ENCODE results near the gene MAT1A.
"Not testable (repeated sequence)": the region's sequence is repeated elsewhere in the genome, so short reads cannot be mapped to it uniquely, and the experiment has no call there.

MAT1A gene

GRCh38 chr10:80253266-80253962 is 36.0 kb downstream of the MAT1A start:
- H3K36me3 ChIP-seq (ENCODE audit: control insufficient read depth in 2 of 2, insufficient read depth in 2 of 2, low read length in 2 of 2): no peaks in the 10 kb centered on the region
- no peak overlapping the region for H3K4me3 ChIP-seq (ENCODE audit: low read length in 2 of 2)
- H3K9me3 ChIP-seq (ENCODE audit: control insufficient read depth in 2 of 2, low read length in 2 of 2): no peaks in the 10 kb centered on the region
- no peak overlapping the region for H3K27ac ChIP-seq (ENCODE audit: low read depth in 2 of 2, low read length in 2 of 2)
- H3K27me3 ChIP-seq (ENCODE audit: control insufficient read depth in 2 of 2, insufficient read depth in 2 of 2, low read length in 2 of 2): no peaks in the 10 kb centered on the region
- no peaks in the 10 kb centered on the region for H3K4me1 ChIP-seq (ENCODE audit: control insufficient read depth in 2 of 2, insufficient read depth in 2 of 2, low read length in 2 of 2)
- no peak overlapping the region for H3K9ac ChIP-seq (ENCODE audit: low read depth in 1 of 2, low read length in 2 of 2)

GRCh38 chr10:80252296-80252887 is 37.1 kb downstream of the MAT1A start:
- no peaks in the 10 kb centered on the region for H3K9me3 ChIP-seq (ENCODE audit: control insufficient read depth in 2 of 2, low read length in 2 of 2)
- no peak overlapping the region for H3K4me3 ChIP-seq (ENCODE audit: low read length in 2 of 2)
- H3K27me3 ChIP-seq (ENCODE audit: control insufficient read depth in 2 of 2, insufficient read depth in 2 of 2, low read length in 2 of 2): no peaks in the 10 kb centered on the region
- H3K4me1 ChIP-seq (ENCODE audit: control insufficient read depth in 2 of 2, insufficient read depth in 2 of 2, low read length in 2 of 2): no peaks in the 10 kb centered on the region
- no peaks in the 10 kb centered on the region for H3K36me3 ChIP-seq (ENCODE audit: control insufficient read depth in 2 of 2, insufficient read depth in 2 of 2, low read length in 2 of 2)
- H3K27ac ChIP-seq (ENCODE audit: low read depth in 2 of 2, low read length in 2 of 2): no peak overlapping the region
- H3K9ac ChIP-seq (ENCODE audit: low read depth in 1 of 2, low read length in 2 of 2): no peak overlapping the region

- H3K9me3 ChIP-seq (ENCODE audit: control insufficient read depth in 2 of 2, low read length in 2 of 2); H3K36me3 ChIP-seq (ENCODE audit: control insufficient read depth in 2 of 2, insufficient read depth in 2 of 2, low read length in 2 of 2); H3K27ac ChIP-seq (ENCODE audit: low read depth in 2 of 2, low read length in 2 of 2); H3K4me1 ChIP-seq (ENCODE audit: control insufficient read depth in 2 of 2, insufficient read depth in 2 of 2, low read length in 2 of 2); H3K4me3 ChIP-seq (ENCODE audit: low read length in 2 of 2); H3K27me3 ChIP-seq (ENCODE audit: control insufficient read depth in 2 of 2, insufficient read depth in 2 of 2, low read length in 2 of 2); H3K9ac ChIP-seq (ENCODE audit: low read depth in 1 of 2, low read length in 2 of 2): not testable (repeated sequence)
Observed at GRCh38 chr10:80251703-80252280, 37.7 kb downstream of the MAT1A start.

- not testable (repeated sequence) for H3K4me1 ChIP-seq (ENCODE audit: control insufficient read depth in 2 of 2, insufficient read depth in 2 of 2, low read length in 2 of 2)
Observed at GRCh38 chr10:80250399-80250798, 39.1 kb downstream of the MAT1A start.

GRCh38 chr10:80249906-80250305 is 39.6 kb downstream of the MAT1A start:
- H3K9ac ChIP-seq (ENCODE audit: low read depth in 1 of 2, low read length in 2 of 2); H3K27me3 ChIP-seq (ENCODE audit: control insufficient read depth in 2 of 2, insufficient read depth in 2 of 2, low read length in 2 of 2): not testable (repeated sequence)

More at GRCh38 chr10:80250399-80250798, 39.1 kb downstream of the MAT1A start:
- not testable (repeated sequence) for H3K9me3 ChIP-seq (ENCODE audit: control insufficient read depth in 2 of 2, low read length in 2 of 2); H3K27ac ChIP-seq (ENCODE audit: low read depth in 2 of 2, low read length in 2 of 2); H3K9ac ChIP-seq (ENCODE audit: low read depth in 1 of 2, low read length in 2 of 2); H3K36me3 ChIP-seq (ENCODE audit: control insufficient read depth in 2 of 2, insufficient read depth in 2 of 2, low read length in 2 of 2); H3K27me3 ChIP-seq (ENCODE audit: control insufficient read depth in 2 of 2, insufficient read depth in 2 of 2, low read length in 2 of 2); H3K4me3 ChIP-seq (ENCODE audit: low read length in 2 of 2)

GRCh38 chr10:80247611-80248010 is 41.8 kb downstream of the MAT1A start:
- H3K9me3 ChIP-seq (ENCODE audit: control insufficient read depth in 2 of 2, low read length in 2 of 2): not testable (repeated sequence)

More at GRCh38 chr10:80249906-80250305, 39.6 kb downstream of the MAT1A start:
- H3K9me3 ChIP-seq (ENCODE audit: control insufficient read depth in 2 of 2, low read length in 2 of 2); H3K4me3 ChIP-seq (ENCODE audit: low read length in 2 of 2); H3K36me3 ChIP-seq (ENCODE audit: control insufficient read depth in 2 of 2, insufficient read depth in 2 of 2, low read length in 2 of 2); H3K4me1 ChIP-seq (ENCODE audit: control insufficient read depth in 2 of 2, insufficient read depth in 2 of 2, low read length in 2 of 2); H3K27ac ChIP-seq (ENCODE audit: low read depth in 2 of 2, low read length in 2 of 2): not testable (repeated sequence)

GRCh38 chr10:80244371-80244770 is 45.1 kb downstream of the MAT1A start:
- H3K4me1 ChIP-seq (ENCODE audit: control insufficient read depth in 2 of 2, insufficient read depth in 2 of 2, low read length in 2 of 2); H3K4me3 ChIP-seq (ENCODE audit: low read length in 2 of 2); H3K9me3 ChIP-seq (ENCODE audit: control insufficient read depth in 2 of 2, low read length in 2 of 2); H3K27me3 ChIP-seq (ENCODE audit: control insufficient read depth in 2 of 2, insufficient read depth in 2 of 2, low read length in 2 of 2); H3K36me3 ChIP-seq (ENCODE audit: control insufficient read depth in 2 of 2, insufficient read depth in 2 of 2, low read length in 2 of 2); H3K27ac ChIP-seq (ENCODE audit: low read depth in 2 of 2, low read length in 2 of 2); H3K9ac ChIP-seq (ENCODE audit: low read depth in 1 of 2, low read length in 2 of 2): not testable (repeated sequence)

More at GRCh38 chr10:80247611-80248010, 41.8 kb downstream of the MAT1A start:
- H3K27me3 ChIP-seq (ENCODE audit: control insufficient read depth in 2 of 2, insufficient read depth in 2 of 2, low read length in 2 of 2); H3K9ac ChIP-seq (ENCODE audit: low read depth in 1 of 2, low read length in 2 of 2); H3K27ac ChIP-seq (ENCODE audit: low read depth in 2 of 2, low read length in 2 of 2); H3K4me1 ChIP-seq (ENCODE audit: control insufficient read depth in 2 of 2, insufficient read depth in 2 of 2, low read length in 2 of 2); H3K4me3 ChIP-seq (ENCODE audit: low read length in 2 of 2); H3K36me3 ChIP-seq (ENCODE audit: control insufficient read depth in 2 of 2, insufficient read depth in 2 of 2, low read length in 2 of 2): not testable (repeated sequence)

GRCh38 chr10:80242341-80242740 is 47.1 kb downstream of the MAT1A start:
- H3K4me1 ChIP-seq (ENCODE audit: control insufficient read depth in 2 of 2, insufficient read depth in 2 of 2, low read length in 2 of 2); H3K9me3 ChIP-seq (ENCODE audit: control insufficient read depth in 2 of 2, low read length in 2 of 2); H3K36me3 ChIP-seq (ENCODE audit: control insufficient read depth in 2 of 2, insufficient read depth in 2 of 2, low read length in 2 of 2); H3K9ac ChIP-seq (ENCODE audit: low read depth in 1 of 2, low read length in 2 of 2); H3K4me3 ChIP-seq (ENCODE audit: low read length in 2 of 2); H3K27me3 ChIP-seq (ENCODE audit: control insufficient read depth in 2 of 2, insufficient read depth in 2 of 2, low read length in 2 of 2); H3K27ac ChIP-seq (ENCODE audit: low read depth in 2 of 2, low read length in 2 of 2): not testable (repeated sequence)

GRCh38 chr10:80236457-80236856 is 53.0 kb downstream of the MAT1A start:
- not testable (repeated sequence) for H3K9ac ChIP-seq (ENCODE audit: low read depth in 1 of 2, low read length in 2 of 2); H3K9me3 ChIP-seq (ENCODE audit: control insufficient read depth in 2 of 2, low read length in 2 of 2); H3K27ac ChIP-seq (ENCODE audit: low read depth in 2 of 2, low read length in 2 of 2); H3K4me3 ChIP-seq (ENCODE audit: low read length in 2 of 2); H3K4me1 ChIP-seq (ENCODE audit: control insufficient read depth in 2 of 2, insufficient read depth in 2 of 2, low read length in 2 of 2); H3K27me3 ChIP-seq (ENCODE audit: control insufficient read depth in 2 of 2, insufficient read depth in 2 of 2, low read length in 2 of 2); H3K36me3 ChIP-seq (ENCODE audit: control insufficient read depth in 2 of 2, insufficient read depth in 2 of 2, low read length in 2 of 2)

- H3K27ac ChIP-seq (ENCODE audit: low read depth in 2 of 2, low read length in 2 of 2); H3K9me3 ChIP-seq (ENCODE audit: control insufficient read depth in 2 of 2, low read length in 2 of 2): not testable (repeated sequence)
Observed at GRCh38 chr10:80234331-80235235, 54.9 kb downstream of the MAT1A start.

More at GRCh38 chr10:80234331-80235235, 54.9 kb downstream of the MAT1A start:
- not testable (repeated sequence) for H3K4me1 ChIP-seq (ENCODE audit: control insufficient read depth in 2 of 2, insufficient read depth in 2 of 2, low read length in 2 of 2); H3K4me3 ChIP-seq (ENCODE audit: low read length in 2 of 2); H3K9ac ChIP-seq (ENCODE audit: low read depth in 1 of 2, low read length in 2 of 2); H3K36me3 ChIP-seq (ENCODE audit: control insufficient read depth in 2 of 2, insufficient read depth in 2 of 2, low read length in 2 of 2); H3K27me3 ChIP-seq (ENCODE audit: control insufficient read depth in 2 of 2, insufficient read depth in 2 of 2, low read length in 2 of 2)

Measured in mucosa of rectum (tissue), 2 donors.